Retinal pigment epithelial cell (primary cell): ENCODE data around the gene SEC14L1.

Experiments used
- DNase-seq: peaks from one replicate; pipeline ENCODE4 v3.0.0-alpha.2; 2010; ENCODE audit warnings: low read depth
- H3K4me3 ChIP-seq: 2 replicates; pipeline ENCODE4 v1.5.1; 2011; ENCODE audit warnings: mild to moderate bottlenecking, low read length, control low read depth, moderate library complexity
- CTCF ChIP-seq: conservative IDR thresholded peaks from 2 replicates; pipeline ENCODE4 v1.5.1; 2011; ENCODE audit warnings: low read depth, low read length, control low read depth, inconsistent platforms

Gene SEC14L1

GRCh38 chr17:77140878-77141767 lies at the start of gene SEC14L1:
SEC14L1 (plus strand) TSS chr17:77140969; CDS start chr17:77143597, 2,628 bp downstream.
- peak within 1 kb of the TSS; percentile 91 for H3K4me3 ChIP-seq
- no peak for TF ChIP-seq CTCF
- DNase-seq, result no peak

- DNase-seq, result no peak
- H3K4me3 ChIP-seq, result no peak overlapping the region
- TF ChIP-seq CTCF, result no peak
Observed at GRCh38 chr17:77092025-77092424, 48.7 kb upstream of the SEC14L1 start.

GRCh38 chr17:77095461-77095860 lies 45.3 kb upstream of the SEC14L1 start:
- DNase-seq, result no peak
- no peak overlapping the region for H3K4me3 ChIP-seq
- no peak for TF ChIP-seq CTCF

GRCh38 chr17:77096570-77097214 lies 44.1 kb upstream of the SEC14L1 start:
- H3K4me3 ChIP-seq, result no peak overlapping the region
- no peak for DNase-seq
- TF ChIP-seq CTCF, result peak; percentile 85

- no peak for TF ChIP-seq CTCF
- H3K4me3 ChIP-seq, result no peak overlapping the region
- DNase-seq, result no peak
Observed at GRCh38 chr17:77097631-77098180, 43.1 kb upstream of the SEC14L1 start.

- no peak for TF ChIP-seq CTCF
- peak; percentile 77 for DNase-seq
- no peak overlapping the region for H3K4me3 ChIP-seq
Observed at GRCh38 chr17:77098884-77099545, 41.8 kb upstream of the SEC14L1 start.
